Measurements from ENCODE around the gene CHD1. TPM values are rescaled to one million over a fixed set of nuclear protein-coding genes. Genes with fewer than 3 reads are reported as not detected.

The CHD1 gene
- total RNA-seq, 1 donor from 2014 or later, result 28.3 TPM

DNA sequence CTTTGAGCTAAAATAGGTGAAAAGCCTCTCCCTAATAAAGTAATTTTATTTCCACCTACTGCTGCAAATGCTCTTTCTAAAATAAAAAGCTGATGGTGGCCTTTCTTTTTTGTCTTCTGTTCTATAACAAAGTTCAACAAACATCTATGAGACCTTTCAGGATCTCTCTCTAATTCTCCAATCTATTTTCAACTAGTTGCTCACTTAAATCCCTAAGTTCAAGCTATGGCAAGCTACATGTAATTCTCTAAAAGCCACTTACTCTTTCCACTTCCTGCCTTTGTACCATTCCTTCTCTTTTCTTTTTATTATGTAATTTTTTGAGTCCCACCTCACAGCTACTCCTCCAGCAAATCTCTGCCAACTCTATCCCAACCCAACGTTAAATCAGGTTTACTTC is 20.9 kb downstream of the CHD1 start:
- Mint-ChIP-seq H3K9me3 (ENCODE audit: unreplicated experiment) (no peaks in the 10 kb centered on the region), H3K36me3 (ENCODE audit: unreplicated experiment) (peaks cover 5% of the 10 kb centered on the region), H3K4me3 (ENCODE audit: unreplicated experiment) (no peak overlapping the region), H3K4me1 (ENCODE audit: unreplicated experiment) (peaks cover 13% of the 10 kb centered on the region), H3K27ac (ENCODE audit: unreplicated experiment) (peak overlapping the region; percentile 32), H3K27me3 (ENCODE audit: unreplicated experiment) (no peaks in the 10 kb centered on the region)
- DNase-seq (ENCODE audit: extremely low spot score, unreplicated experiment), result no peak
- TF ChIP-seq, protein P1, sequence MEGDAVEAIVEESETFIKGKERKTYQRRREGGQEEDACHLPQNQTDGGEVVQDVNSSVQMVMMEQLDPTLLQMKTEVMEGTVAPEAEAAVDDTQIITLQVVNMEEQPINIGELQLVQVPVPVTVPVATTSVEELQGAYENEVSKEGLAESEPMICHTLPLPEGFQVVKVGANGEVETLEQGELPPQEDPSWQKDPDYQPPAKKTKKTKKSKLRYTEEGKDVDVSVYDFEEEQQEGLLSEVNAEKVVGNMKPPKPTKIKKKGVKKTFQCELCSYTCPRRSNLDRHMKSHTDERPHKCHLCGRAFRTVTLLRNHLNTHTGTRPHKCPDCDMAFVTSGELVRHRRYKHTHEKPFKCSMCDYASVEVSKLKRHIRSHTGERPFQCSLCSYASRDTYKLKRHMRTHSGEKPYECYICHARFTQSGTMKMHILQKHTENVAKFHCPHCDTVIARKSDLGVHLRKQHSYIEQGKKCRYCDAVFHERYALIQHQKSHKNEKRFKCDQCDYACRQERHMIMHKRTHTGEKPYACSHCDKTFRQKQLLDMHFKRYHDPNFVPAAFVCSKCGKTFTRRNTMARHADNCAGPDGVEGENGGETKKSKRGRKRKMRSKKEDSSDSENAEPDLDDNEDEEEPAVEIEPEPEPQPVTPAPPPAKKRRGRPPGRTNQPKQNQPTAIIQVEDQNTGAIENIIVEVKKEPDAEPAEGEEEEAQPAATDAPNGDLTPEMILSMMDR (IDR thresholded peaks at IDR 0.05), result no peak

DNA sequence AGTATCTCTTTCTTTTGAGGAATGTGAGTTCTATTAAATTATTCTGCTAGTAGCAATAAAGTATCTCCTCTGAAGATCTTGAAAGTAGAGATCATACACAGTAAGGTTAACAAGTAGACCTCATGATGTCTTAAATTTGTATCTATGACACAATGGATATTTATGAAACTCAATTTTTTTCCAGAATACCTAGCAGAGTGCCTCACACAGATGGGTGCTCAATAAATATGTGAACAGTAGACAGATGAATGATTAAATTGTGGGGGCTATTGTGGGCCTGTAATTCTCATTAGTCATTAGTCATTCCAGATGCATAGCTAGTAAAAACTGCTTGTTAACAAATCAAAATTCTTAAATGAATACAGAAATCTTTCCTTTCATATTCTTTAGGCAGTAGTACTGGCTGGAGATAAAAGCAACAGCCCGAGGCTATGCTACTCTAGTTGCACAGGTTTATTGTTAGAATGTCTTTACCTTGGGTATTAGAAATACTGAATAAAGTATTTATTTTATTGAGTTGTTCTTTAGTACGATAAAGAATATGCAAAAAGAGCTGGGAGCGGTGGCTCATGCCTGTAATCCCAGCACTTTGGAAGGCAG is 22.0 kb downstream of the CHD1 start:
- Mint-ChIP-seq H3K4me3 (ENCODE audit: unreplicated experiment) (no peak overlapping the region), H3K27me3 (ENCODE audit: unreplicated experiment) (no peaks in the 10 kb centered on the region), H3K9me3 (ENCODE audit: unreplicated experiment) (no peaks in the 10 kb centered on the region), H3K27ac (ENCODE audit: unreplicated experiment) (no peak overlapping the region), H3K4me1 (ENCODE audit: unreplicated experiment) (peaks cover 23% of the 10 kb centered on the region), H3K36me3 (ENCODE audit: unreplicated experiment) (peaks cover 9% of the 10 kb centered on the region)
- TF ChIP-seq, protein P1 (IDR thresholded peaks at IDR 0.05), result no peak
- no peak for DNase-seq (ENCODE audit: extremely low spot score, unreplicated experiment)

DNA sequence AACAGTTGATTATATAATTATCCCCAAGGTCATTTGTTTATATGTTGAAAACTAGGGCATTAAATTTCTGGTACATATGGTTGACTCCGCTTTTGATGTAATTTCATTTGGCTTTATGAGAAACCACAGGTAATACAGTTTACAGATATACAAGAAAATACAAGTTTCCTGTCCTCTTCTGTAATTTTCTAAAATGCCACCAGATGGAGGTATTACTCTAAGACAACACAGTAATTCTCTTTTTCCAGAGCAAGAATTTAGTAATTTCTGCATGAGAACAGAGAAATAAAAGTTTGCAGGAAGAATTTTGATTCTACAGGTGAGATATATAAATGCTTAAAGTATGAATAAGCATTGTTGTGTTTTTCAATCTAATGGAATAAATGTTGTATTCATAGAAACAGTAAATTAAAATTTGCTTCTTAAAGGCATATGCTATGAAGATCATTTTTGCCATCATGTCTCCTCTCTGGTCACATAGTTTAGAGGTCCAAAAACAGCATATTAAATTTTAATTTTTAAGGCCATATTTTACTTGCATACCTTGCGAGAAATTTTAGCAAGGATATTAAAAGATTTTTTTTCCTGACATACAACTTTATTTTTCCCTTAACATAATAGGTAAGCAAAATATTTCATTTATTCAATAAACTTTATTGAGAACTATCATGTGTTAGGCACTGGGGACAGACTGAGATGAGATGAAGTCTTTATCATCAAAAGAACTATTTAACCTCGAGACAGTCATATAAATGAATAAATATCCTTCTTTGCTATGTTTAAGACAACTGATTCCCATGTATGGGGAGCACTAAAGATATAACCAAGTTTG is 22.7 kb downstream of the CHD1 start:
- Mint-ChIP-seq H3K27ac (ENCODE audit: unreplicated experiment) (no peak overlapping the region), H3K36me3 (ENCODE audit: unreplicated experiment) (peaks cover 10% of the 10 kb centered on the region), H3K4me3 (ENCODE audit: unreplicated experiment) (no peak overlapping the region), H3K27me3 (ENCODE audit: unreplicated experiment) (no peaks in the 10 kb centered on the region), H3K9me3 (ENCODE audit: unreplicated experiment) (no peaks in the 10 kb centered on the region), H3K4me1 (ENCODE audit: unreplicated experiment) (peaks cover 16% of the 10 kb centered on the region)
- TF ChIP-seq, protein P1 (IDR thresholded peaks at IDR 0.05), result peak; percentile 74
- no peak for DNase-seq (ENCODE audit: extremely low spot score, unreplicated experiment)

DNA sequence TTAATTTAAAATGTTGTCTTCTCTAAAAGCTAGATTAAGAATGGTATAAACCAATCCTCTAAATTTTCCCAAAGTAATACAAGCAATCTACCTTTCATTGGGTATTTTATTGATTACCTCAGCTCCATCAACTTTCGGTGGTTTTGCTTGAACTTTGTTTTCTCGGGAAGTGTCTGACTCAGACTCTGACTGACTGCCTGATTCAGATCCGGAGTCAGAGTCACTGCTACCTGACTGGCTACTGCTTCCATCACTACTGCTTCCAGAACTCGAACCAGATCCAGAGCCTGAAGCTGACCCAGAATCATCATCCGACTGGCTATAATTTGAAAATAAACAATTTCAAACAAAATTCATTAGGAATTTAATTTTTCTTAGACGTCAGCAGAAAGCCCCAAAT is 24.0 kb downstream of the CHD1 start:
- TF ChIP-seq, protein P1 (IDR thresholded peaks at IDR 0.05), result no peak
- no peaks in the 10 kb centered on the region for H3K9me3 Mint-ChIP-seq (ENCODE audit: unreplicated experiment)
- DNase-seq (ENCODE audit: extremely low spot score, unreplicated experiment), result no peak
- peaks cover 18% of the 10 kb centered on the region for H3K36me3 Mint-ChIP-seq (ENCODE audit: unreplicated experiment)
- peaks cover 16% of the 10 kb centered on the region for H3K4me1 Mint-ChIP-seq (ENCODE audit: unreplicated experiment)
- H3K4me3 Mint-ChIP-seq (ENCODE audit: unreplicated experiment), result no peak overlapping the region
- H3K27me3 Mint-ChIP-seq (ENCODE audit: unreplicated experiment), result no peaks in the 10 kb centered on the region
- H3K27ac Mint-ChIP-seq (ENCODE audit: unreplicated experiment), result no peak overlapping the region

DNA sequence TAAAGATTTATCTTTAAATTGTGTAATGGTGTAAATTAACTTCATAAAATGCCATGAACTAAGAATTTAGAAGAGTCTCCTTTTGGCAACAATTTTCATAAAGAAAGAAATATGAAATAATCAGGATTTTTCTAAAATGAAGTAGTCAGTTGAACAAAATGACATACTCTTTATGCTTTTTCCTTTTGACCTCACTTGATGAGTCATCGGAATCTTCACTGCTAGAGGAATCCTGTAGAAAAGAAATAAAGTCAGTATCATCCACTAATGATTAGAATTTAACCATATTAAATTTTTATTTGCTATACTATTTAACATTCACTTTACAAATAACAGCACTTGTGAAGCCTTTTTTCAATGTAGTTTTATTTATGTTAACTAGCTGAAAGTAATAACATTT is 26.1 kb downstream of the CHD1 start:
- TF ChIP-seq, protein P1 (IDR thresholded peaks at IDR 0.05), result no peak
- DNase-seq (ENCODE audit: extremely low spot score, unreplicated experiment), result no peak
- H3K36me3 Mint-ChIP-seq (ENCODE audit: unreplicated experiment), result peaks cover 28% of the 10 kb centered on the region
- no peak overlapping the region for H3K27ac Mint-ChIP-seq (ENCODE audit: unreplicated experiment)
- no peaks in the 10 kb centered on the region for H3K27me3 Mint-ChIP-seq (ENCODE audit: unreplicated experiment)
- no peak overlapping the region for H3K4me3 Mint-ChIP-seq (ENCODE audit: unreplicated experiment)
- H3K4me1 Mint-ChIP-seq (ENCODE audit: unreplicated experiment), result peaks cover 16% of the 10 kb centered on the region
- H3K9me3 Mint-ChIP-seq (ENCODE audit: unreplicated experiment), result no peaks in the 10 kb centered on the region

Data from osteocyte (in vitro differentiated cells).